ENCODE results near the gene RAB24.
A peak's percentile ranks its signal among the peaks of the same experiment; 100 is the strongest.

Gene RAB24

GRCh38 chr5:177314376-177315342, 11.1 kb upstream of the RAB24 start:
- no peak for DNase-seq (ENCODE audit: extremely low read depth, insufficient read length)
- H3K27me3 ChIP-seq (replicated peaks; ENCODE audit: control insufficient read depth, insufficient read depth, low read length), result no peaks in the 10 kb centered on the region
- H3K36me3 ChIP-seq (ENCODE audit: control insufficient read depth, insufficient read depth, low read length), result peaks cover 2% of the 10 kb centered on the region; the same call in 1 of the 2 replicates
- no peak overlapping the region for H3K4me3 ChIP-seq (replicated peaks; ENCODE audit: low read depth, low read length)
- no peak for TF ChIP-seq CTCF (IDR thresholded peaks at IDR 0.05; ENCODE audit: insufficient read depth, low read length, poor library complexity, severe bottlenecking)

GRCh38 chr5:177313561-177314259, 10.2 kb upstream of the RAB24 start:
- no peak for DNase-seq (ENCODE audit: extremely low read depth, insufficient read length)
- Histone ChIP-seq H3K27me3 (replicated peaks; ENCODE audit: control insufficient read depth, insufficient read depth, low read length) (no peaks in the 10 kb centered on the region), H3K36me3 (ENCODE audit: control insufficient read depth, insufficient read depth, low read length) (peaks cover 4% of the 10 kb centered on the region; the same call in 1 of the 2 replicates), H3K4me3 (replicated peaks; ENCODE audit: low read depth, low read length) (no peak overlapping the region)
- no peak for TF ChIP-seq CTCF (IDR thresholded peaks at IDR 0.05; ENCODE audit: insufficient read depth, low read length, poor library complexity, severe bottlenecking)

GRCh38 chr5:177312649-177313181, 9.2 kb upstream of the RAB24 start:
- peak; percentile 71 for DNase-seq (ENCODE audit: extremely low read depth, insufficient read length)
- H3K36me3 ChIP-seq (ENCODE audit: control insufficient read depth, insufficient read depth, low read length), result peaks cover 4% of the 10 kb centered on the region; the same call in 1 of the 2 replicates
- TF ChIP-seq CTCF (IDR thresholded peaks at IDR 0.05; ENCODE audit: insufficient read depth, low read length, poor library complexity, severe bottlenecking), result peak; percentile 34
- H3K4me3 ChIP-seq (replicated peaks; ENCODE audit: low read depth, low read length), result peak overlapping the region; percentile 64
- H3K27me3 ChIP-seq (replicated peaks; ENCODE audit: control insufficient read depth, insufficient read depth, low read length), result no peaks in the 10 kb centered on the region

GRCh38 chr5:177311723-177312648, 8.5 kb upstream of the RAB24 start, which contains the start of gene MXD3:
Gene MXD3 (minus strand): TSS chr5:177311898. CDS start chr5:177311830, 68 bp downstream.
- Histone ChIP-seq H3K36me3 (ENCODE audit: control insufficient read depth, insufficient read depth, low read length) (peaks cover 5% of the 10 kb centered on the region), H3K27me3 (replicated peaks; ENCODE audit: control insufficient read depth, insufficient read depth, low read length) (no peaks in the 10 kb centered on the region), H3K4me3 (replicated peaks; ENCODE audit: low read depth, low read length) (peak within 1 kb of the TSS; percentile 75)
- no peak for TF ChIP-seq CTCF (IDR thresholded peaks at IDR 0.05; ENCODE audit: insufficient read depth, low read length, poor library complexity, severe bottlenecking)
- DNase-seq (ENCODE audit: extremely low read depth, insufficient read length), result peak; percentile 97

- DNase-seq (ENCODE audit: extremely low read depth, insufficient read length), result no peak
- TF ChIP-seq CTCF (IDR thresholded peaks at IDR 0.05; ENCODE audit: insufficient read depth, low read length, poor library complexity, severe bottlenecking), result no peak
- Histone ChIP-seq H3K4me3 (replicated peaks; ENCODE audit: low read depth, low read length) (peak overlapping the region; percentile 75), H3K36me3 (ENCODE audit: control insufficient read depth, insufficient read depth, low read length) (peaks cover 5% of the 10 kb centered on the region), H3K27me3 (replicated peaks; ENCODE audit: control insufficient read depth, insufficient read depth, low read length) (no peaks in the 10 kb centered on the region)
Measured at GRCh38 chr5:177311392-177311722, 7.8 kb upstream of the RAB24 start.
